Ovary (tissue), 3 donors: ENCODE measurements around the gene PLXDC2.

Experiments used
- POLR2A ChIP-seq: fragments of 450-650 bp; IDR thresholded peaks from one replicate; pipeline ENCODE4 v1.6.1; 2017; ENCODE audit warnings: antibody characterized with exemption, mild to moderate bottlenecking, moderate library complexity
- TF ChIP-seq, protein P1 (sequence below), 3 donors: fragments of 450-650 bp in 2 of 3; fragments of 200-600 bp in 1 of 3; IDR thresholded peaks; one replicate each; pipeline versions ENCODE4 v1.5.1 to v1.8.0; 2016 to 2022; ENCODE audit warnings: antibody characterized with exemption in 3 of 3, mild to moderate bottlenecking in 1 of 3
- donor health status: DM: no; HTN: no; CAD: no.

DNA sequence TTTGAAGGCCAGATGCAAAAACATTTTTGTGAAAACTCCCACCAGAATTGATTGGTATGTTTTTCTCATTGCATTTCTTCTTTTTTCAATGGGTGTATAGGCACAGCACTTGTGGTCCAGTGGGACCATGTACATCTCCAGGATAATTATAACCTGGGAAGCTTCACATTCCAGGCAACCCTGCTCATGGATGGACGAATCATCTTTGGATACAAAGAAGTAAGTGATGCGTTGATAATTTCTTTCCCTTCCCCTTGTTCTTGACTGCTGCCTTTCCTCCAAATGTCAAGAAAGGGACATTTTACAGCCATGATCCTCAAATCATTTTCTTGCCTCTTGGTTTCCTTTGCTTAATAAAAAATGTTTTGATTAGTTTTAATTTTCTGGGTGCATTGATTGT is 331.5 kb downstream of the PLXDC2 start:
- TF ChIP-seq, protein P1, sequence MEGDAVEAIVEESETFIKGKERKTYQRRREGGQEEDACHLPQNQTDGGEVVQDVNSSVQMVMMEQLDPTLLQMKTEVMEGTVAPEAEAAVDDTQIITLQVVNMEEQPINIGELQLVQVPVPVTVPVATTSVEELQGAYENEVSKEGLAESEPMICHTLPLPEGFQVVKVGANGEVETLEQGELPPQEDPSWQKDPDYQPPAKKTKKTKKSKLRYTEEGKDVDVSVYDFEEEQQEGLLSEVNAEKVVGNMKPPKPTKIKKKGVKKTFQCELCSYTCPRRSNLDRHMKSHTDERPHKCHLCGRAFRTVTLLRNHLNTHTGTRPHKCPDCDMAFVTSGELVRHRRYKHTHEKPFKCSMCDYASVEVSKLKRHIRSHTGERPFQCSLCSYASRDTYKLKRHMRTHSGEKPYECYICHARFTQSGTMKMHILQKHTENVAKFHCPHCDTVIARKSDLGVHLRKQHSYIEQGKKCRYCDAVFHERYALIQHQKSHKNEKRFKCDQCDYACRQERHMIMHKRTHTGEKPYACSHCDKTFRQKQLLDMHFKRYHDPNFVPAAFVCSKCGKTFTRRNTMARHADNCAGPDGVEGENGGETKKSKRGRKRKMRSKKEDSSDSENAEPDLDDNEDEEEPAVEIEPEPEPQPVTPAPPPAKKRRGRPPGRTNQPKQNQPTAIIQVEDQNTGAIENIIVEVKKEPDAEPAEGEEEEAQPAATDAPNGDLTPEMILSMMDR (IDR thresholded peaks at IDR 0.05) = no peak
- TF ChIP-seq POLR2A = no peak
